LNCAP (cell line): ENCODE data around the gene TBC1D4.

ENCODE experiments used
- CTCF ChIP-seq: fragments of 450-650 bp; IDR thresholded peaks from 2 replicates; pipeline ENCODE4 v1.5.1; 2017; ENCODE audit warnings: mild to moderate bottlenecking

The TBC1D4 gene

GRCh38 chr13:75470676-75471075 lies 11.3 kb downstream of the TBC1D4 start:
- TF ChIP-seq CTCF: no peak

GRCh38 chr13:75469047-75469446 lies 12.9 kb downstream of the TBC1D4 start:
- no peak for TF ChIP-seq CTCF

- TF ChIP-seq CTCF: no peak
Measured at GRCh38 chr13:75468602-75469001, 13.4 kb downstream of the TBC1D4 start.

GRCh38 chr13:75468098-75468497 lies 13.9 kb downstream of the TBC1D4 start:
- no peak for TF ChIP-seq CTCF

GRCh38 chr13:75467040-75467728 lies 14.8 kb downstream of the TBC1D4 start:
- no peak for TF ChIP-seq CTCF

GRCh38 chr13:75465236-75465635 lies 16.7 kb downstream of the TBC1D4 start:
- TF ChIP-seq CTCF: no peak

GRCh38 chr13:75461314-75461713 lies 20.7 kb downstream of the TBC1D4 start:
- no peak for TF ChIP-seq CTCF

GRCh38 chr13:75460644-75461043 lies 21.3 kb downstream of the TBC1D4 start:
- TF ChIP-seq CTCF: no peak
